Astrocyte of the spinal cord (primary cell): ENCODE measurements around the gene TRMT2A.

Source experiments
- DNase-seq: peaks from one replicate; pipeline ENCODE4 v3.0.0; 2011; ENCODE audit warnings: low read depth, low spot score
- H3K4me3 ChIP-seq: 2 replicates; pipeline ENCODE4 v1.5.1; 2011; ENCODE audit warnings: low read depth, mild to moderate bottlenecking, low read length, moderate library complexity
- in situ Hi-C: cut with HindIII; loops from 2 replicates; pipeline ENCODE4 v1.10.0; 2017; ENCODE audit warnings: low sequenced_read_pairs
- TF ChIP-seq, protein P1 (sequence below): IDR thresholded peaks from 2 replicates; pipeline ENCODE4 v1.5.1; 2012; ENCODE audit warnings: low read depth, mild to moderate bottlenecking, low read length, inconsistent platforms

The TRMT2A gene

DNA sequence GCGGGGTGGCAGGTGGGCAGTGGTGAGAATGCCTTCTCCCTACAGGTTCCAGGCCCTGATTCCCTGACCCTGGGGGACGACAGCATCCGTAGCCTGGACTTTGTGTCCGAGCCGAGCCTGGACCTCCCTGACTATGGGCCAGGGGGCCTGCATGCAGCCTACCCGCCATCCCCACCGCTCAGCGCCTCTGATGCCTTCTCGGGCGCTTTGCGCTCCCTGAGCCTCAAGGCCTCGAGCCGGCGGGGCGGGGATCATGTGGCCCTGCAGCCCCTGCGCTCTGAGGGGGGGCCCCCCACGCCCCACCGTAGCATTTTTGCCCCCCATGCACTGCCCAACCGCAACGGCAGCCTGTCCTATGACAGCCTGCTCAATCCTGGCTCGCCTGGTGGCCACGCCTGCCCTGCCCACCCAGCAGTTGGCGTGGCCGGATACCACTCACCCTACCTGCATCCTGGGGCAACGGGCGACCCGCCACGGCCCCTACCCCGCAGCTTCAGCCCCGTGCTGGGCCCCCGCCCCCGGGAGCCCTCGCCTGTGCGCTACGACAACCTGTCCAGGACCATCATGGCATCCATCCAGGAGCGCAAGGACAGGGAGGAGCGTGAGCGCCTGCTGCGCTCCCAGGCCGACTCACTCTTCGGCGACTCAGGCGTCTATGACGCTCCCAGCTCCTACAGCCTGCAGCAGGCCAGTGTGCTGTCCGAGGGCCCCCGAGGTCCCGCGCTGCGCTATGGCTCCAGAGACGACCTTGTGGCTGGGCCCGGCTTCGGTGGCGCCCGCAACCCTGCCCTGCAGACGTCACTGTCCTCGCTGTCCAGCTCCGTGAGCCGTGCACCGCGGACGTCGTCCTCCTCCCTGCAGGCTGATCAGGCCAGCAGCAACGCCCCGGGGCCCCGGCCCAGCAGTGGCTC is 25.9 kb upstream of the TRMT2A start:
- TF ChIP-seq, protein P1, sequence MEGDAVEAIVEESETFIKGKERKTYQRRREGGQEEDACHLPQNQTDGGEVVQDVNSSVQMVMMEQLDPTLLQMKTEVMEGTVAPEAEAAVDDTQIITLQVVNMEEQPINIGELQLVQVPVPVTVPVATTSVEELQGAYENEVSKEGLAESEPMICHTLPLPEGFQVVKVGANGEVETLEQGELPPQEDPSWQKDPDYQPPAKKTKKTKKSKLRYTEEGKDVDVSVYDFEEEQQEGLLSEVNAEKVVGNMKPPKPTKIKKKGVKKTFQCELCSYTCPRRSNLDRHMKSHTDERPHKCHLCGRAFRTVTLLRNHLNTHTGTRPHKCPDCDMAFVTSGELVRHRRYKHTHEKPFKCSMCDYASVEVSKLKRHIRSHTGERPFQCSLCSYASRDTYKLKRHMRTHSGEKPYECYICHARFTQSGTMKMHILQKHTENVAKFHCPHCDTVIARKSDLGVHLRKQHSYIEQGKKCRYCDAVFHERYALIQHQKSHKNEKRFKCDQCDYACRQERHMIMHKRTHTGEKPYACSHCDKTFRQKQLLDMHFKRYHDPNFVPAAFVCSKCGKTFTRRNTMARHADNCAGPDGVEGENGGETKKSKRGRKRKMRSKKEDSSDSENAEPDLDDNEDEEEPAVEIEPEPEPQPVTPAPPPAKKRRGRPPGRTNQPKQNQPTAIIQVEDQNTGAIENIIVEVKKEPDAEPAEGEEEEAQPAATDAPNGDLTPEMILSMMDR = no peak
- in situ Hi-C loops = no loop called here
- H3K4me3 ChIP-seq = no peak overlapping the region
- DNase-seq = no peak

DNA sequence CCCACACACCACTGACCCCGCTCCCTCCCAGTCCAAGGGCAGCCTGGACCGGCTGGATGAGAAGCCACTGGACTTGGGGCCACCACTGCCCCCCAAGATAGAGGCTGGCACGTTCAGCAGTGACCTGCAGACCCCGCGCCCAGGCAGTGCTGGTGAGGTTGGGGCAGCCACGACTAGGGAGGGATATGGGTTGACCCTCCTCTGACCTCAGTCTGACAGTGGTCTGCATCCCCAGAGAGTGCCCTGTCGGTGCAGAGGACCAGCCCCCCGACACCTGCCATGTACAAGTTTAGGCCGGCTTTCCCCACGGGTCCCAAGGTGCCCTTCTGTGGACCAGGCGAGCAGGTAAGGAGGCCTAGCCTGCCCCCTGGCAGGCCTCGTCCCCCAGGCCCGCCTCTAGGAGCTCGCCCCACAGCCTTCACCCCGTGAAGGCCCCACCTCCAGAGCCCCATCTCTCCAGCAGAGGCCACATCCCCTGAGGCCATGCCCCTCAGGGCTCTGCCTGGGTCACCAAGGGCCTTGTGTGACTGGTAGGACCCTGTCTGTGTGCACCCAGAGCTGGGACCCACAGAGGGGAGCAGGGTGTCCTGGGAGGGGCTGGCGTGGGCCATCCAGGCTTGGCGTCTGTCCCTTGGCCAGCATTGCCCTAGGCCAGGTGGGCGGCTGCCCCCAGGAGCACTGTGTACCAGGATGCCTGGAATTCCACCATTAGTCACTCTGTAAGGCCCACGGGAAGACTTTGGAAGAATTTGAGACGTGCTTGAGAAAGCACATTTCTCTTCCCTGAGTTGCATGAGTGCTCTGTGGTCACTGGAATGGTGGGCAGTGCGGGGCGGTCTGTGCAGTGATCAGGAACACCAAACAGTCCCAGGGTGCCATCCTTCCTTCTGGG is 24.4 kb upstream of the TRMT2A start:
- H3K4me3 ChIP-seq = no peak overlapping the region
- TF ChIP-seq, protein P1 = no peak
- peak; percentile 58 for DNase-seq
- in situ Hi-C loops = no loop called here

DNA sequence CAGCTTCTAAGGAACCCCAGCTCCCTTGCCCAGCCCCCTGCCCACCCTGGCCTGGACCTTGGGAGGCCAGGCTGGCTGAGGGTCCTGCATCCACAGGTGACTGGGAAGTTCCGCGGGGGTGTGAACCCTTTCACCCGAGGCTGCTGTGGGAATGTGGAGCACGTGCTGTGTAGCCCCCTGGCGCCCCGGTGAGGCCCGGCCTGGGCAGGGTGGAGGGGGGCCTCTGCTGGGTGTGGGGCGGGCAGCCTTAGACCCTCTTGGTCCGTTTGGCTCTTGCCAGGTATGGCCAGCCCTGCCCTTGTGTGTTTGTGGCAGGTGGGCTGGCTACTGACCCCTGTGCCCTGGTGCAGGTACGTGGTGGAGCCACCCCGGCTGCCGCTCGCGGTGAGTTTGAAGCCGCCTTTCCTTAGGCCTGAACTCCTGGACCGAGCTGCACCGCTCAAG is 23.5 kb upstream of the TRMT2A start:
- no peak overlapping the region for H3K4me3 ChIP-seq
- in situ Hi-C loops = no loop called here
- DNase-seq = no peak
- TF ChIP-seq, protein P1 = no peak

DNA sequence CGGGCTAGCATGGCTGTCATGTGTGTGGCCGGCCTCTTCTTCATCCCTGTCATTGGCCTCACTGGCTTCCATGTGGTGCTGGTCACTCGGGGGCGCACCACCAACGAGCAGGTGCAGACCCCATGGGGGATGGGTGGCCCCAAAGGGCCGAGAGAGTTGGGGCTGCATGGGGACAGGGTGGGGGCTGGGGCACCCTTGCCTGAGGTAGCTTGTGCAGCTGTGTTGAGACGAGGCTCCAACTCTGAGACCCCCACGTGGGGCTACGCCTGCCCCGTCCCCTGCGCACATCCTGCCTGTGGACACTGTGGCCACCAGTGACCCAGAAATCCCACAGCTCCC is 23.1 kb upstream of the TRMT2A start:
- no peak for DNase-seq
- TF ChIP-seq, protein P1 = no peak
- in situ Hi-C loops = no loop called here
- no peak overlapping the region for H3K4me3 ChIP-seq

DNA sequence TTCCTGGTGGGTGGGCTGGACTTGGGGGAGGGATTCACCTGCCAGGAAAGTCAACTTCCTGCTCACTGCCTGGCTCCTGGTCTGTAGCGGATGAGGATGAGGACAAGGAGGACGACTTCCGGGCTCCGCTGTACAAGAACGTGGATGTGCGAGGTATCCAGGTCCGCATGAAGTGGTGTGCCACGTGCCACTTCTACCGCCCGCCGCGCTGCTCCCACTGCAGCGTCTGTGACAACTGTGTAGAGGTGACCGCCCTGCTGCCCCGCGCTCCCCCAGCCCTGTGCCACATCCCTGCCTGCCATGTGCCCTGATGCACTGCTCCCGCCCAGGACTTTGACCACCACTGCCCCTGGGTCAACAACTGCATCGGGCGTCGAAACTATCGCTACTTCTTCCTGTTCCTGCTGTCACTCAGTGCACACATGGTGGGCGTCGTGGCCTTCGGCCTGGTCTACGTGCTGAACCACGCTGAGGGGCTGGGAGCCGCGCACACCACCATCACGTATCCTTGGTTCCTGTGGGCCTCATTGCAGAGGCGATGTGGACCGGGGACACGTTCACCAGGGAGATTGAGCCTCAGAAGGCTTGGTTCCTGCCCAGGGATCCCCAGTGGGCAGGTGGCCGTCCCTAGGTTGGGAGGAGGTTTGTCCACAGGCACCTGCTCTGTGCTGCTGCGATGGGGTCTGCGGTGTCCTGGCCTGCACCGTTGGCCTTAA is 22.5 kb upstream of the TRMT2A start:
- DNase-seq = no peak
- TF ChIP-seq, protein P1 = no peak
- no peak overlapping the region for H3K4me3 ChIP-seq
- in situ Hi-C loops = no loop called here

DNA sequence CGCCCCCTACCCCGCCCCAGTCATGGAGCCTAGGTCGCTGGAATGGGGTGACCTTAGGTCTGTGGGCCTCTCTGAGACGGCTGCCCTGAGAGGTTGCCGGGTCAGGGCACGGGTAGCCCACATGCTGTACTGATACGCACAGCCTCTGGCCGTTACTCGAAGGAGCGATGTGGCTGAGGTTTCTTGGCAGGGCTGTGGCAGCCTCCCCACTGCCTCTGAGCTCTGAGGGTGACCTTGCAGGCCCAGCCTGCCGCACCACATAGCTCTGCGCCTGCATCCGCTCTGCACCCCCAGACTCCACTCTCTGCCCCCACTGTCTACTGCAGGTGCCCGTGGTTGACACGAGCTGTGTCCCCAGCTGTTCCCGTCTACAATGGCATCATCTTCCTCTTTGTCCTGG is 21.8 kb upstream of the TRMT2A start:
- DNase-seq = no peak
- TF ChIP-seq, protein P1 = no peak
- in situ Hi-C loops = no loop called here
- no peak overlapping the region for H3K4me3 ChIP-seq
